Astrocyte of the cerebellum (primary cell): Measurements from ENCODE around the gene GGN.
A peak's percentile ranks its signal among the peaks of the same experiment; 100 is the strongest.
"Not testable (repeated sequence)": the region's sequence is repeated elsewhere in the genome, so short reads cannot be mapped to it uniquely, and the experiment has no call there.

ENCODE experiments used
- DNase-seq: peaks from one replicate; pipeline ENCODE4 v3.0.0-alpha.2; 2011; ENCODE audit warnings: low read depth
- H3K4me3 ChIP-seq: 2 replicates; pipeline ENCODE4 v1.5.1; 2011; ENCODE audit warnings: mild to moderate bottlenecking, low read depth, low read length, moderate library complexity
- CTCF ChIP-seq: IDR thresholded peaks from 2 replicates; pipeline ENCODE4 v1.5.1; 2012; ENCODE audit warnings: low read length, low read depth, moderate library complexity, mild to moderate bottlenecking; ENCODE audit errors: missing control alignments
- in situ Hi-C: cut with HindIII; loops from 2 replicates; pipeline ENCODE4 v1.10.0; 2017; ENCODE audit warnings: low sequenced_read_pairs

Gene GGN

GRCh38 chr19:38420935-38421334, 33.1 kb upstream of the GGN start:
- no peak for TF ChIP-seq CTCF
- H3K4me3 ChIP-seq: no peak overlapping the region
- no peak for DNase-seq
- in situ Hi-C loops: no loop called here

- no peak for TF ChIP-seq CTCF
- DNase-seq: no peak
- in situ Hi-C loops: no loop called here
- H3K4me3 ChIP-seq: peak overlapping the region; percentile 15
Measured at GRCh38 chr19:38417544-38418506, 30.0 kb upstream of the GGN start.

GRCh38 chr19:38417146-38417543, 29.3 kb upstream of the GGN start:
- no peak for TF ChIP-seq CTCF
- in situ Hi-C loops: no loop called here
- no peak overlapping the region for H3K4me3 ChIP-seq
- no peak for DNase-seq

GRCh38 chr19:38413416-38413815, 25.6 kb upstream of the GGN start:
- in situ Hi-C loops: no loop called here
- no peak for DNase-seq
- no peak for TF ChIP-seq CTCF
- no peak overlapping the region for H3K4me3 ChIP-seq

GRCh38 chr19:38412961-38413360, 25.1 kb upstream of the GGN start:
- no peak overlapping the region for H3K4me3 ChIP-seq
- in situ Hi-C loops: no loop called here
- DNase-seq: no peak
- TF ChIP-seq CTCF: no peak

- DNase-seq: no peak
- in situ Hi-C loops: no loop called here
- no peak overlapping the region for H3K4me3 ChIP-seq
Measured at GRCh38 chr19:38412491-38412890, 24.7 kb upstream of the GGN start.

GRCh38 chr19:38411898-38412297, 24.1 kb upstream of the GGN start:
- H3K4me3 ChIP-seq, DNase-seq, in situ Hi-C loops: not testable (repeated sequence)

More at GRCh38 chr19:38412491-38412890, 24.7 kb upstream of the GGN start:
- TF ChIP-seq CTCF: no peak
